IPS-NIHi7 (cell line): ENCODE measurements around the gene REN.

Experiments used
- DNase-seq: peaks from one replicate; pipeline ENCODE4 v3.0.0; 2012; ENCODE audit warnings: mixed read lengths; ENCODE audit errors: extremely low spot score

Gene REN

GRCh38 chr1:204154568-204155255 is 11.4 kb downstream of the REN start:
- DNase-seq, result no peak

GRCh38 chr1:204153667-204154066 is 12.5 kb downstream of the REN start:
- DNase-seq, result no peak

- no peak for DNase-seq
Measured at GRCh38 chr1:204152310-204153044, 13.7 kb downstream of the REN start.

GRCh38 chr1:204151552-204152309 is 14.4 kb downstream of the REN start, which contains the start of gene ETNK2:
Gene ETNK2 (minus strand): TSS chr1:204152044. CDS start chr1:204151852, 192 bp downstream.
- peak; percentile 92 for DNase-seq

- no peak for DNase-seq
Measured at GRCh38 chr1:204150702-204151551, 15.2 kb downstream of the REN start.

GRCh38 chr1:204149635-204150565 is 16.2 kb downstream of the REN start:
- DNase-seq, result no peak

GRCh38 chr1:204149107-204149506 is 17.0 kb downstream of the REN start:
- DNase-seq, result no peak

GRCh38 chr1:204147406-204148383 is 18.4 kb downstream of the REN start:
- peak; percentile 54 for DNase-seq

- no peak for DNase-seq
Measured at GRCh38 chr1:204146965-204147364, 19.2 kb downstream of the REN start.

- no peak for DNase-seq
Measured at GRCh38 chr1:204146309-204146708, 19.8 kb downstream of the REN start.

GRCh38 chr1:204145033-204145504 is 21.1 kb downstream of the REN start:
- no peak for DNase-seq

- no peak for DNase-seq
Measured at GRCh38 chr1:204143276-204144041, 22.7 kb downstream of the REN start.

GRCh38 chr1:204142032-204142974 is 23.8 kb downstream of the REN start:
- no peak for DNase-seq

GRCh38 chr1:204141131-204141530 is 25.0 kb downstream of the REN start:
- no peak for DNase-seq

- no peak for DNase-seq
Measured at GRCh38 chr1:204139952-204140351, 26.2 kb downstream of the REN start.

GRCh38 chr1:204139088-204139487 is 27.0 kb downstream of the REN start:
- no peak for DNase-seq

- DNase-seq, result no peak
Measured at GRCh38 chr1:204136814-204137213, 29.3 kb downstream of the REN start.
